A673 (cell line): ENCODE data around the gene CSNK1G2.

Experiments used
- CTCF ChIP-seq: fragments of 300-800, 200-600 bp; sonication (generic); conservative IDR thresholded peaks from 2 replicates; pipeline ENCODE4 v1.5.1; 2017; ENCODE audit warnings: low read depth, mild to moderate bottlenecking, antibody characterized with exemption, low read length, moderate library complexity, mixed read lengths
- EZH2 ChIP-seq: fragments of 200-600 bp; sonication (generic); IDR thresholded peaks from 2 replicates; pipeline ENCODE4 v1.6.1; 2017; ENCODE audit warnings: borderline replicate concordance, low read depth, mild to moderate bottlenecking, mixed read lengths, antibody characterized with exemption, low read length; ENCODE audit not compliant: poor library complexity, severe bottlenecking

DNA sequence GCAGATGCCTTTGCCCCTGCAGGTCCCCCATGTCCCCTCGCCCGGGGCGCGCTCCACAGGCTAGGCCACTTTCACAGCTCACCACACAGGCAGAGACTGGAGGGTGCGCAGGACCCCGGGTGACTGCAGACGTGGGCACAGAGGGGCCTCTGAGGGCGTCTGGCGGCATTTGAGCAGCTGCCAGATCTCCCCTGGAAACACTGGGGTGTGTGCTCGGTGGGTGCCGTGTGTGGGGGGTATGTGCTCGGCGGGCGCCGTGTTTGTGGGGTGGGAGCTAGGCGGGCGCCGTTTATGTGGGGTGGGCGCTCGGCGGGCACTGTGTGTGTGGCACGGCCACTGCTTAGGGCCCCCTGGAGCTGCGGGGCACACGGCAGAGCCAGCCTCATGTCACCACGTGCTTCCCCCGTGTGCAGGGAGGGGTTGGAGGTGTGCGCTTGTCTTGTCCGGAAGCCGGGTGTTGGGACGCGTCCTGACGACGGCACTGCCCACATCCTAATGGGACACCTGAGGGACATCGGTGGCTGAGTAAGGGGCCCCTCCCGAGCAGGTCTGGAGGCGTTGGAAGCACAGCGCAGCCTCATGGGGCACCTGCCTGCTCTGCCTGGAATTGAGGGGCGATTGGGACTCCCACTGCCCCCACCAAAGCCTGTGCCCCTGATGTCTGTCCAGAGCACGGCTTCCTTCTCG is 16.7 kb downstream of the CSNK1G2 start:
- no peak for TF ChIP-seq CTCF
- no peak for TF ChIP-seq EZH2
